Measurements from ENCODE around the gene C6orf89.

The C6orf89 gene

GRCh38 chr6:36971921-36972673 lies 86.3 kb downstream of the C6orf89 start:
- Histone ChIP-seq H3K79me2 (peaks cover 5% of the 10 kb centered on the region), H3K4me1 (peaks cover 7% of the 10 kb centered on the region), H3K27me3 (ENCODE audit: control insufficient read depth, insufficient read depth, low read length) (no peaks in the 10 kb centered on the region), H2AFZ (no peak overlapping the region), H3K4me2 (ENCODE audit: low read length) (no peak overlapping the region), H3K9ac (no peak overlapping the region), H3K36me3 (ENCODE audit: control insufficient read depth, insufficient read depth, low read length) (no peaks in the 10 kb centered on the region), H3K27ac (no peak overlapping the region), H3K9me3 (ENCODE audit: control insufficient read depth, low read length) (no peaks in the 10 kb centered on the region), H3K4me3 (ENCODE audit: low read depth, low read length) (no peak overlapping the region)
- TF ChIP-seq CTCF (IDR thresholded peaks at IDR 0.05) = no peak

GRCh38 chr6:36973190-36973589 lies 87.4 kb downstream of the C6orf89 start:
- Histone ChIP-seq H2AFZ (no peak overlapping the region), H3K27me3 (ENCODE audit: control insufficient read depth, insufficient read depth, low read length) (no peaks in the 10 kb centered on the region), H3K4me1 (peaks cover 7% of the 10 kb centered on the region), H3K36me3 (ENCODE audit: control insufficient read depth, insufficient read depth, low read length) (no peaks in the 10 kb centered on the region), H3K4me3 (ENCODE audit: low read depth, low read length) (no peak overlapping the region), H3K27ac (no peak overlapping the region), H3K9ac (no peak overlapping the region), H3K79me2 (peaks cover 15% of the 10 kb centered on the region), H3K4me2 (ENCODE audit: low read length) (no peak overlapping the region), H3K9me3 (ENCODE audit: control insufficient read depth, low read length) (no peaks in the 10 kb centered on the region)
- TF ChIP-seq CTCF (IDR thresholded peaks at IDR 0.05) = no peak

GRCh38 chr6:36973647-36974046 lies 87.9 kb downstream of the C6orf89 start:
- H3K36me3 ChIP-seq (ENCODE audit: control insufficient read depth, insufficient read depth, low read length) = no peaks in the 10 kb centered on the region
- H3K79me2 ChIP-seq = peaks cover 18% of the 10 kb centered on the region
- H3K9me3 ChIP-seq (ENCODE audit: control insufficient read depth, low read length) = no peaks in the 10 kb centered on the region
- H3K4me1 ChIP-seq = peaks cover 7% of the 10 kb centered on the region
- TF ChIP-seq CTCF (IDR thresholded peaks at IDR 0.05) = no peak
- no peak overlapping the region for H3K9ac ChIP-seq
- no peak overlapping the region for H3K27ac ChIP-seq
- no peaks in the 10 kb centered on the region for H3K27me3 ChIP-seq (ENCODE audit: control insufficient read depth, insufficient read depth, low read length)
- no peak overlapping the region for H2AFZ ChIP-seq
- H3K4me2 ChIP-seq (ENCODE audit: low read length) = no peak overlapping the region
- H3K4me3 ChIP-seq (ENCODE audit: low read depth, low read length) = no peak overlapping the region

- H3K4me3 ChIP-seq (ENCODE audit: low read depth, low read length) = no peak overlapping the region
- H3K4me2 ChIP-seq (ENCODE audit: low read length) = no peak overlapping the region
- no peak overlapping the region for H2AFZ ChIP-seq
- no peaks in the 10 kb centered on the region for H3K27me3 ChIP-seq (ENCODE audit: control insufficient read depth, insufficient read depth, low read length)
- H3K9me3 ChIP-seq (ENCODE audit: control insufficient read depth, low read length) = no peaks in the 10 kb centered on the region
- H3K79me2 ChIP-seq = peaks cover 21% of the 10 kb centered on the region
- H3K27ac ChIP-seq = no peak overlapping the region
- H3K9ac ChIP-seq = no peak overlapping the region
- H3K36me3 ChIP-seq (ENCODE audit: control insufficient read depth, insufficient read depth, low read length) = no peaks in the 10 kb centered on the region
- peaks cover 8% of the 10 kb centered on the region for H3K4me1 ChIP-seq
- no peak for TF ChIP-seq CTCF (IDR thresholded peaks at IDR 0.05)
These were observed 89.7 kb downstream of the C6orf89 start for GRCh38 chr6:36975231-36976006.
